Effector memory CD4-positive, alpha-beta T cell (primary cell): ENCODE data around the gene RGS1.

Source experiments
- DNase-seq, 3 donors: peaks; one replicate each; pipeline ENCODE4 v3.0.0-alpha.2; 2020
- H3K27ac ChIP-seq: 2 replicates; pipeline ENCODE4 v1.7.0; 2013; ENCODE audit warnings: mild to moderate bottlenecking, low read length, moderate library complexity; ENCODE audit not compliant: insufficient read depth, poor library complexity, severe bottlenecking
- H3K27me3 ChIP-seq: replicated peaks from 2 replicates; pipeline ENCODE4 v1.7.0; 2013; ENCODE audit warnings: mild to moderate bottlenecking, low read length; ENCODE audit not compliant: insufficient read depth, control insufficient read depth, poor library complexity, severe bottlenecking
- H3K36me3 ChIP-seq: 2 replicates; pipeline ENCODE4 v1.7.0; 2013; ENCODE audit warnings: mild to moderate bottlenecking, low read length, moderate library complexity; ENCODE audit not compliant: control insufficient read depth, insufficient read depth
- H3K4me1 ChIP-seq: 2 replicates; pipeline ENCODE4 v1.7.0; 2013; ENCODE audit warnings: low read length, mild to moderate bottlenecking; ENCODE audit not compliant: control insufficient read depth, insufficient read depth, poor library complexity, severe bottlenecking
- H3K4me3 ChIP-seq: 2 replicates; pipeline ENCODE4 v1.7.0; 2013; ENCODE audit warnings: low read length, low read depth, mild to moderate bottlenecking; ENCODE audit not compliant: insufficient read depth, poor library complexity, severe bottlenecking
- H3K9me3 ChIP-seq: 2 replicates; pipeline ENCODE4 v1.7.0; 2013; ENCODE audit warnings: mild to moderate bottlenecking, low read length, moderate library complexity; ENCODE audit not compliant: control insufficient read depth

RGS1 gene

GRCh38 chr1:192615055-192615454 lies 39.5 kb downstream of the RGS1 start:
- no peaks in the 10 kb centered on the region for H3K36me3 ChIP-seq

GRCh38 chr1:192620071-192620635 lies 44.6 kb downstream of the RGS1 start:
- H3K9me3 ChIP-seq, result no peaks in the 10 kb centered on the region
- no peak for DNase-seq
- no peaks in the 10 kb centered on the region for H3K27me3 ChIP-seq
- no peaks in the 10 kb centered on the region for H3K4me1 ChIP-seq
- H3K36me3 ChIP-seq, result no peaks in the 10 kb centered on the region
- no peak overlapping the region for H3K4me3 ChIP-seq
- no peak overlapping the region for H3K27ac ChIP-seq

More at GRCh38 chr1:192615055-192615454, 39.5 kb downstream of the RGS1 start:
- Histone ChIP-seq H3K27ac (no peak overlapping the region), H3K9me3 (no peaks in the 10 kb centered on the region), H3K27me3 (no peaks in the 10 kb centered on the region), H3K4me1 (no peaks in the 10 kb centered on the region), H3K4me3 (no peak overlapping the region)
- no peak for DNase-seq

GRCh38 chr1:192626366-192627179 lies 51.0 kb downstream of the RGS1 start:
- no peaks in the 10 kb centered on the region for H3K4me1 ChIP-seq
- no peaks in the 10 kb centered on the region for H3K9me3 ChIP-seq
- no peak overlapping the region for H3K4me3 ChIP-seq
- H3K27ac ChIP-seq, result no peak overlapping the region
- no peaks in the 10 kb centered on the region for H3K36me3 ChIP-seq
- no peaks in the 10 kb centered on the region for H3K27me3 ChIP-seq
- no peak for DNase-seq

GRCh38 chr1:192627901-192628300 lies 52.3 kb downstream of the RGS1 start:
- H3K27me3 ChIP-seq, result no peaks in the 10 kb centered on the region
- H3K4me3 ChIP-seq, result no peak overlapping the region
- no peaks in the 10 kb centered on the region for H3K36me3 ChIP-seq
- H3K27ac ChIP-seq, result no peak overlapping the region
- DNase-seq, result no peak
- H3K9me3 ChIP-seq, result no peaks in the 10 kb centered on the region
- H3K4me1 ChIP-seq, result no peaks in the 10 kb centered on the region

GRCh38 chr1:192628396-192629057 lies 53.0 kb downstream of the RGS1 start:
- H3K4me3 ChIP-seq, result no peak overlapping the region
- no peaks in the 10 kb centered on the region for H3K36me3 ChIP-seq
- H3K27ac ChIP-seq, result no peak overlapping the region
- H3K27me3 ChIP-seq, result no peaks in the 10 kb centered on the region
- H3K9me3 ChIP-seq, result no peaks in the 10 kb centered on the region
- DNase-seq, result no peak
- H3K4me1 ChIP-seq, result no peaks in the 10 kb centered on the region

GRCh38 chr1:192629612-192630011 lies 54.0 kb downstream of the RGS1 start:
- H3K27me3 ChIP-seq, result no peaks in the 10 kb centered on the region
- H3K4me1 ChIP-seq, result no peaks in the 10 kb centered on the region

More at GRCh38 chr1:192629612-192630011, 54.0 kb downstream of the RGS1 start:
- no peak for DNase-seq
- H3K4me3 ChIP-seq, result no peak overlapping the region
- no peaks in the 10 kb centered on the region for H3K36me3 ChIP-seq
- H3K27ac ChIP-seq, result no peak overlapping the region
- H3K9me3 ChIP-seq, result no peaks in the 10 kb centered on the region
